NCI-H1436 treated with DMSO at 0.1 percent for 48 hours (cell line): Measurements from ENCODE around the gene FAM227A.
"Not testable (repeated sequence)": the region's sequence is repeated elsewhere in the genome, so short reads cannot be mapped to it uniquely, and the experiment has no call there.

Experiments
- DNase-seq: peaks from one replicate; lab custom pipeline; 2025; lab: John Stamatoyannopoulos, UW

The FAM227A gene

DNA sequence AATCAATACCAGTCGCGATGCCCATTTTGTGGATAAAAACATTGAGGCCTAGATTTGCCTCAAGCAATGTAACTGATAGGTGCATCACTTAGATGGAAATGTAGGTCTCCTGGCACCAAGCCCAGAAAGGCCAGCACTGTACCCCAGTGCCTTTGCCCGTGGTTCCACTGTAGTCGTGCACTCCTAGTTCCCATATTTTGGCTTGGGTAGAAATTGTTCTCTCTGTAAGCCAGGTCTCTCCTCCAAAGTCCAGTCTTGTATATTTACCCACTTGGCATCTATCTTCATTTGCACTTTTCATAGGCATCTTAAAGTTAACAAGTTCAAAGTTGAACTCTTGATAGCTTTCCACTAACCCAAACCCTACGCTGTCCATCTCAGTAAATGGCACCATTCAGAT is 44.6 kb downstream of the FAM227A start:
- DNase-seq = no peak

DNA sequence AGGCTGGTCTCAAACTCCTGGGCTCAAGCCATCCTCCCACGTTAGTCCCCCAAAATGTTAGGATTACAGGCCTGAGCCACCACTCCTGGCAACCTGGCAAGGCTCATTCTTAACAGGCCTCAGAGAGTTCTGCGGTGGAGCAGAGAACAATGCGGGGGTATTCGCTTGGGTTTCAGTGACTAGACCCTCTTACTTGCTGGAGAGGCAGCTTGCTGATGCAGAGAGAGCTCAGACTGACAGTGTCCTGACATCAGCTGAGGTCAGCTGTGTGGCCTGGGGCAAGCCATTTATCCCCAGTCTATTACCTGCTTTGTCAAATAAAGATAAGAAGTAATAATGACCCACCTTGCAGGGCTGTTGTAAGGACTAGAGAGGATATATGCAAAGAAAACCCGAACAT is 46.0 kb downstream of the FAM227A start:
- no peak for DNase-seq

DNA sequence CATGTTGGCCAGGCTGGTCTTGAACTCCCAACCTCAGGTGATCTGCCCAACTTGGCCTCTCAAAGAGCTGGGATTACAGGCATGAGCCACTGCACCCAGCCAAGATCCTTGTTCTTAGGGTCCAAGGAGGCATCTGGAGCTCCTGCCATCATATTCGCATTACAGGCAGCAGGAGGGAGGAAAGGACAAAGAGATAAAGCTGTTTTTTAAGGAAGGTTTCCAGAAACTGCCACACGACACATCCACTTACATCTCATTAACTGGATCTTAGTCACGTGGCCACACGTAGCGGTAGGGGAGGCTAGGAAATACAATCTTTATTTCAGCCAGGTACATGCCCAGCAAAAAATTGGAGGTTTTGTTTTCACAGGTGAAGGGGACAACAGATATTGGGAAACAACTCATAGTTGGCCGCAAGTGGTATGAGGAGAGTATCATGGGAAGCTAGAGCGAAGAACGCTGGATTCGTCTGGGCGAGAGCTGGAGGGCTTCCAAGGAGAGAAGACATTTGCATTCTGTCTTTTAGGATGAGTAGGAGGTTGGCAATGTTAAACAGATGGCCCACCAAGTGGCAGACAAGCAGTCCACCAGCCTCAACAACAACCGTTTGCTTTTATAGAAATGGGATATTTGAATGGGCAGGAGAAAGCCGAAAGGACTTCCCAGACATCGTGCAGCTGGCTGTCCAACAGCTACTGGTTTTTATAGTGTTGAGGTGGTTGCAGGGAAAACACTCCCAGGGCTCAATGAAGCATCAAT is 47.0 kb downstream of the FAM227A start:
- no peak for DNase-seq

DNA sequence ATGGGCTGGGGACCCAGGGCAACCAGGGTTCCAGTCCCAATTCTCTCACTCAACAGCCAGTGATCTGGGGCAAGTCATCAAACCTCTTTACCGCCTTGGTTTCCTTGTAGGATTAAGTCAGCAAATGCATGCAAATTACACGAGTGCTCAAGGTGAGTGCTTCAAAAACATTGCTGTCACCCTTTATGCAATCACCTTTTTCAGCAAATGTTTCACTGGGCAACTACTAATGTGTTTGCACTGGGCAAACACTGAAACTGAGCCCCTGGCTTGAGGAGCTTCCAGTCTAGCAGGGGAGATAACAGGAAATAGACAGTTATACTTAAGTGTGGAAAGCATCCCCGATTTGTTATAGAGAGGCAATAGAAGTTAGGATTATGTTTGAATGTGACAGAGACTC is 48.5 kb downstream of the FAM227A start:
- no peak for DNase-seq

DNA sequence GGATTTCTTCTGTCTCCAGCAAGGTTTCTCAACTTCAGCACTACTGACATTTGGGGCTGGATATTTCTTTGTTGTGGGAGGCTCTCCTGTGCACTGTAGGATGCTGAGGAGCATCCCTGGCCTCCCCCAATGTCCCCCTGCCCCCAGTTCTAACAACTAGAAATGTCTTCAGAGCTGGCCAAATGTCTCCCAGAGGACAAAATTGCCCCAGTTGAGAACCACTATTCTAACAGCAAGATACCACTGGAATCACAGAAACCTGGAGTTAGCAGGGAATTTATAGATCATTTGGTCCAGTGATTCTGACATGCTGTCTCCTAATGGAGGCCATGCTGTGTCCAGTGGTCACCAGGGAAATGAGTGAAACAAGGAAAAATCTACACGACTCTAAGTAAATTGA is 54.0 kb downstream of the FAM227A start:
- DNase-seq = no peak

DNA sequence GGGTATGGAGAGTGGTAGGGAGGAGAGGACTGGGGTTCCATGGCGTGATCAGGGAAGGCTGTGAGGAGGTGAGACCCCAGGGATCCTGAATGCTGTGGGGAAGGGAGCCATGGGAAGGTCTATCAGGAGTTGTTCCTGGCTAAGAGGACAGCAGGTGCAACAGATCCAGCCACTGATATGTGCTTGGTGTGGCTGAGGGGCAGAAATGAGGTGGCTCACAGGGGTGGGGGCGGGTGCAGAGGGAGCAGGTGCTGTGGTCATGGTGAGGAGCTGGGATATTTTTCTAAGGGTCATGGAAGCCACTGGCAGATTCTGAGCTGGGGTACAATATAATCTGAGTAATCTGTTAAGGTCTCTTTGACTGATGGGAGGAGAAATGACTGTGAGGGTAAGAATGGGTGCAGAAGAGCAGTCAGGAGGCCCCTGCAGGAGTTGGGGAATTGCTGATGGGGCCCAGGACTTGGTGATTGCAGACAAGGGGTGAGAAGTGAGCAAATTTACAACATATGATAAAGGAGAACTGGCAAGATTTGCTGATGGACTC is 54.9 kb downstream of the FAM227A start:
- DNase-seq = no peak

DNA sequence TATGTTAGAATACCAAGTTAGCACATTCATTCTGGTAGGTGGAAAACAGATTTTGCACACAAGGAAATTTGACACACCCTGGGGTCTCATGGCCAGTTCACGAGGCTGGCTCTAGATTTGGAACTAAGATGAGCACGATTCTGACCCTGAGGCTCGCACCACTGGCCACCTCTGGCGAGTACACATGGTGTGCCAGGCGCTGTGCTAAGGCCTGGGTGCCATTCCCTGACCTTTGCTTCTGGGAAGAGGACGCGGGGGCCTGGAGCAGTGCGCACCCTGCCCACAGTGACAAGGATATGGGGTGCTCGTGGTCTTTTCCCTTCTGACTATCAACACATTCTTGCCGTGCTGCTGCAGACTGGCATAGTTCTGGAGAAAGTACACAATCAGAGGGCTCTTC is 56.7 kb downstream of the FAM227A start:
- DNase-seq = no peak

DNA sequence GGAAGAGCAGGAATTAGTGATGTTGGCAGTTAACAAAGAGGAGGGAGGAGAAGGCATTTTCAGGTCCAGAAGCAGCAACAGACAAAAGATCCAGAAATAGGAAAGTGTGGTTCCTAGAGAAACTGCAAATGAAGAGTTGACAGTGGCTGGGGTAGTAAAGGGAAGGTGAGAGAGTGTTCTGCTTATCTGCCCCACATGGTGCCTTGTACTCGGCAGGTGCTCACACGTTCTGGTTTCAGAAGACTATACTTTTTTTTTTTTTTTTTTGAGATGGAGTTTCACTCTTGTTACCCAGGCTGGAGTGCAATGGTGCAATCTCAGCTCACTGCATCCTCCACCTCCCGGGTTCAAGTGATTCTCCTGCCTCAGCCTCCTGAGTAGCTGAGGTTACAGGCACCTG is 73.3 kb downstream of the FAM227A start:
- DNase-seq = not testable (repeated sequence)

DNA sequence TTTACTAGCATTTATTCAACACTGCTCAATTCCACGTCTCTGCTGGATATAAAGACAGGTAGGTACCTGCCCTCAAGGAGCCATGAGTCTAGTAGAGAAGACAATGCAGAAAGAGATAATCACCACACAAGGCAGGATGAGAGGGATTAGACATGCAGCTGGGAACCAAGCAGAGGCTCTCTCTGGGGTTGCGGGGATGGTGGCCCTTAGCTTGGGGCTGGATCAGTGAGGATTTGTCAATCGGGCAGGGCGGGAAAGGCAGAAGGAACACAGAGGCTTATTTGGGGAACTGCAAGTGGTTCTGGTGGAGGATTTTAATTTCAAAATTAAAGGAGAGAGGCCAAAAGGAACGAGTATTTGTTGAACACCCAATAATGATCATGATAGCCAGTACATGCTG is 77.7 kb downstream of the FAM227A start:
- DNase-seq = no peak

DNA sequence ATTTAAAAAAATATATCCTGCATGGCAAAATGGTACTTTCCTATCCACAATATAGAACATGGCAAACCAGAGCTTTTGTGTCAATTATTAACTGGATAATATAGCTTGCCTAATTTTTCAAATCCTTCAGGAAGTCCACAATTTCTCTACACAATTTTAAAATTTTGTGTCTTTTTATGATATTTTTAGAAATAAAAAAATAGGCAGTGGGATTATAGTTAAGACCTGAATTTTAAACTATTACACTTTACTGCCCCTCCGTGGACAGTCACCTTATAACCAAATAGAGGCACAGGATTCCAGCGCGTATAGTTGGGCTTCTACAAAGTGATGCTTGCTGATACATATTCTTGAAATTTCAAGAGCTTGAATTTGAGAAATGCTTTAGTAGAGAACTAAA is 84.1 kb downstream of the FAM227A start:
- no peak for DNase-seq

DNA sequence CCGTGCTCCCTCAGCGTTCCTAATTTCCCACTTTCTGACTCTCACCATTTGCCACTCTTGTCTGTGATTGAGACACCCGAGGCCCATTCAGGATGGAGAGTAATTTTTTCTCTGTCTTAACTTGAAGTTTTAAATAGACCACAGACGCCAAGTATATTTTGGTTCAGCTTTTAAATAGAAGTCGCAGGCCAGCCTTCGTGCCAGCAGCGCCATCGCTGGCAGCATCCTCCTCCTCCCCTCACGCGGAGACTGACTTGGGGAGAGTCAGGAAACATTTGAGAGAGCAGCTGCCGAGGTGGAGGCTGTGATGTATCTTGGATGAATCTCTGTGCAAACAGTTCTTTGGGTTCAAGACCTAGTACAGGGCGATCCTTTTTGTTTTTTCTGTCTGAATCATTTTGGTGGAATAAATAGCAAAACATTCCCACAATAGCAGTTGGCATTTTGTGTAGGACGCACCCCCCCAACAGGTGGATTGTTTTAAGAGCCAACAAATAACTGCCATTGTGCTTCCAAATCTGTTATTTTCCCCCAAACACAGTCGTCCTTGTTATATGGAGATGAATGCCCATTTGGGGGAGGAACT is 85.3 kb downstream of the FAM227A start:
- no peak for DNase-seq

DNA sequence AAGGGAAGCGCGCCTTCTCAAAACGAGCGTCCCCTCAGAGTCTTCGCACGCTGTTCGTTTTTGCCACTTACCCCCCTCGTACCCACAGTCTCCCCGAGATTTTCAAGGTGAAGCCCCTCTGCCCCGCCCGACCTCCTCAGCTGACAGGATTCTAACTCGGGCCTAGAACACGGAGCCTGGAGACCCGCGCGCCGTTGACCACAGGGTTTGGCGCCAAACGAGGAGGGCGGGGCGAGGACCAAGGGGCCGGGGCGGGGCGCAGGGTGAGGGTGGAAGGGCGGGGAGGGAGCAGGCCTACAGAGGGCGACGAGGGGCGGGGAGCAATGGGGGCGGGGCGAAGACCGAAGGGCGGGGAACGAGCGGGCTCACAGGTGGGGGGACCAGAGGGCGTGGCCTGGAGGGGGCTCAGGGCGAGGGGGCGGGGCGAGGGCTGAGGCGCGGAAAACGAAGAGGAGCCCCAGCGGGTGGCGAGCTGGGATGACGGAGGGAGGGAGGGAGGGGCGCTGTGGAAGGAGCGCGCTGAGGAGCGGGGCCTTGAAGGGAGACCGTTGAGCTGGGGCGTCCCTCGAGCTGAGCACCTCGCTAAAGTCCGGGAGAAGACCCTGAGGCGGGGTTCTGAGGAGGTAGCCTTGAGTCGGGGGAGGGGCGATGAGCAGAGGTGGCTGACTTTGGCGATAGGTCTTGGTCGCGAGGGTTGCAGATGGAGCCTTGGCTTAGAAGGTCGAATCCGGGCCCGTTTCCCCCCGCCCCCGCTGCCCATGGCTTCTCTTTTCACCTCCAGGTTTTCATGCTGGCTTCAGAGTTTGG is 86.0 kb downstream of the FAM227A start, which contains the start of gene DMC1:
Gene DMC1, minus strand, starts transcription at position 212 of the 807 bp plus-strand sequence. CDS start 1,927 bp downstream, outside the sequence.
- peak; percentile 33 for DNase-seq

DNA sequence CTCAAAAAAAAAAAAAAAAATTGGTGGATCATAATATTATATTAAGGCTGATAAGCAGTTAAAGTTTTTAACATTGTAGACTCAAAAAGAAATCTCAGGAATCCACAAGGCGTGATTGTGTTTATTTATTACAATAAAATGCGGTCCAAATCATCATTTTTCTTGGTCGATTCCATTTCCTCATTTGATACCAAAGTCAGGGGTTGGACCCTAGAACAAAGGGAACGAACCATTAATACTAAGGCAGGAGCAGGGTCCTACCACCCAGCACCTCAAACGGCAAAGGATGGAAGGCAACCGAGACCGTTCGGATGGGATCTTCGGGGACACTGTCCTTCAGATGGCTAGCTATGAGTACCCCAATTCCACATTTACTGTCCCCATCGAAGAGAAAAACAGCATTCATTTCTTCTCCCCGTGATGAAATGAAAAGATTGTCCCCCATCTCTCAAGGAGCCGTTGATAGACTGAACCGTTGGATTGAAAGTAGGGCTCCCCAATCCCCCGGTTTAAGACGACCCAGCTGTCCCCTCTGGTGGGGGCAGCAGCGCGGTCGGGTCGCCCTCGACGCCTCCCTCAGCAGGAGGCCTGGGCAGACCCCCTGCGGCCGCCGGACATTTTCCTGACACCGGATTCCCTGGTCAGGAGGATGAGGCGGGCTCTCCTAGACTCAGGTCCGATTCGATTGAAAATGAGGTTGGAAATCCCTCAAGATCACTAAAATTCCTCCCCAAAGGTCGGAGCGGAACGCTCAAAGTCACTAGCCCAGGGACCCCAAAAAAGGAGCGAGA is 86.8 kb downstream of the FAM227A start:
- no peak for DNase-seq

DNA sequence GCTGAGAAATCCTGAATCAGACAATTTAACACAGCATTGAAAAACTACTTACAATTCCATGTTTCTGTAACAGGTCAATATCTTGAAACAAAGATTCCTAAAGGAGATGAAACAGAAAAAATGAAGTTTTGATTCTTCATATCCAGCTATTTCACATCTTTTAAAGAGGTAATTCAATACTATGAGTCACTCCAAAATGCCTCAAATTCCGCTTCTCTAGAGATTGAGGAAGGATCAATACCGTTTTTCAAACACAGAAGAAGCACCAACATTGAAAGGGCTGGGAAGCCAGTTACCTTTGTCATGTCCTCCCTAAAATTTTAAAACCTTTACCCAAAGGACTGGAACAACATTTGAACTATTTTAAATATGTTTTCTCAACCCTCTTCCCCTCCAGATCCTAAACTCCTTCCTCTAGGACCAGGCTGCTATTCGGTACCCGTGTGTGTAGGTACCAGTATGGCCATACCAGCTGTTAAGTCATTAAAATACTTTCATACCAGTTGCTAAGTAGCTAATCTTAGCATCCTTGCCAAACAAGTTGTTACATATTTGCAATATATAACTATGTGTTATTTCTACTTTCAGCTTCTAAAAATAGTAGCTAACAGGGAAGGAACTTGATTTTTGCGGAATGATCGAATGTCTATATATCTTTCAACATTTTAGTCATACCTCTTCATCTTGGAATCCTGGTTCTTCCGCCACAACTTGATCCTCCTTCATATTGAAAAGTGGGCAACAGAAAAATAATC is 88.5 kb downstream of the FAM227A start:
- no peak for DNase-seq

DNA sequence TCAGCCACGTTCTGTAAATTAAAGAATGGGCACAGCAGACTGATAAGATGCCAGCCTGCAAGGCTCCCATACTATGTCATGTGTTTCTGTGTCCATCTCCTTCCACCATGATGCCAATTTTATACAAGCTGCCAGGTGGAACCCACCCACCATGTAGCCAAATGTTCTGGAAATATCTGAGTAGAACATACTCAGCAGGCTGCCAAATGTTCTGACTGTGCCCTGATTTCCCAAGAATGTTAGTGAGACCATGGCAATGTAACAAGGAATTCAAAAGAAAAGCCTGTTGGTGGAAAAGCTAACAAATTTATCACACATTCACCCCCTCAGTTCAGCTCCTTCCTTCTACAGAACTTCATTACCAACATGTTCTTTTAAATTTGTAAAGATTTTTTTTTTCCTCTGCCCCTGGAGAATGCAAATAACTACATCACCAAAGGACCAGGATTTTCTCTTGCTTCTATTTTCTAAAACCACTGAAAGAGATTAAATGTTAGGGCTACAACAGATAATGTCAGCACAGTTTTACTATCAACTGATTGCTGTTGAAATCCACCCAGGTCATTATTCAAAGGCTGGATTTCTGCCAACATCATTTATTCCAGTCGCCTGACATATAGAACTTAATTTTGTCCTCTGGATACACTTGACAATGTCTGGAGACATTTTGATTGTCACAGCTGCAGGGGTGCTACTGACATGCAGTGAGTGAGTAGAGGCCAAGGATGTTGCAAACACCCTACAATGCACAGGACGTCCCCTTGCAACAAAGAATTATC is 89.3 kb downstream of the FAM227A start:
- DNase-seq = no peak

DNA sequence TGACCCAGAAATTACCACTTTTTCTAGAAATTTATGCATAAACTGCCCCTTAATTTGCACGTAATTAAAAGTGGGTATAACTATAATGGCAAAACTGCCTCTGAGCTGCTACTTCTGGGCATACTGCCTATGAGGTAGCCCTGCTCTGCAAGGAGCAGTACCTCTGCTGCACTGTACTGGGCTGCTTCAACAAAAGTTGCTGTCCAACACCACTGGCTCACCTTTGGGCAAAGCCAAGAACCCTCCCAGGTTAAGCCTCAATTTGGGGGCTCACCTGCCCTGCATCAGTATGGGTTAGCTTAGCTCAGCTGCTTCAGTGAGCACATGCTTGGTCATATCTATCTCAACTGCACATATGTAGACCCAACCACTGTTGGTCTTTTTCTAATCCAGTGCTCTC is 90.8 kb downstream of the FAM227A start:
- DNase-seq = no peak

DNA sequence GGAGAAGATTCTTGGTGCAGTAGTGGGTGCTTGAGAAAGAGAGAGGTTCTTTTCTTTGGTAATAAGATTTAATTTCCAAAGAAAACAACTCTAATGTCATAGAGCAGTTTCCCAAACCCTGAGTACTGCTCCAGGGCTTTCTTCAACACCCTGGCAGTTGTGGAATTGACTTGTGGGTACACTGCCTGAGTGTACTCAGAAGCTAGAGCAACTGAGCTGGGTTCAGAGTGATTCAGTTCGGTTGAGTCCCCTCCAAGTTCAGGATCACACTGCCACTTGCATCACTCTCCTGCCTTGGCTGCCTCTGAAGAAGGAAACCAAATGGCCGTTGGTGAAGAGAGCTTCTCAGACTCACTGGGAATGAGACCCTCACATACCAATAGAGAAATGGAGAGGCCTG is 91.5 kb downstream of the FAM227A start:
- DNase-seq = no peak

DNA sequence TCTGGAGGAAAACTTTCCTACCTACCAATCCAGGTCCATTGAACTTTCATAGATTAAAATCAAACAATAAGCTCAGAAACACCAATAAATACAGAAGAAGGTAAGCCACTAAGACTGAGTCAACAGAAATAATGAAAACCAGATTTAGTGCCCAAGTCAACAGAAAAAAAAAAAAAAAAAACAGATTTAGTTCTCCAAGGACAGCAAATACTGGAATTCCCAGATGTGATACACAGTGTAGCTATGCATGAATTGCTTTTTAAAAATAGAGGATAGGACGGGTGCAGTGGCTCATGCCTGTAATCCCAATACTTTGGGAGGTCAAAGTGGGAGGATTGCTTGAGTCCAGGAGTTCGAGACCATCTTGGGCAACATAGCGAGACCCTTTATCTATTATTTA is 101.9 kb downstream of the FAM227A start:
- no peak for DNase-seq

DNA sequence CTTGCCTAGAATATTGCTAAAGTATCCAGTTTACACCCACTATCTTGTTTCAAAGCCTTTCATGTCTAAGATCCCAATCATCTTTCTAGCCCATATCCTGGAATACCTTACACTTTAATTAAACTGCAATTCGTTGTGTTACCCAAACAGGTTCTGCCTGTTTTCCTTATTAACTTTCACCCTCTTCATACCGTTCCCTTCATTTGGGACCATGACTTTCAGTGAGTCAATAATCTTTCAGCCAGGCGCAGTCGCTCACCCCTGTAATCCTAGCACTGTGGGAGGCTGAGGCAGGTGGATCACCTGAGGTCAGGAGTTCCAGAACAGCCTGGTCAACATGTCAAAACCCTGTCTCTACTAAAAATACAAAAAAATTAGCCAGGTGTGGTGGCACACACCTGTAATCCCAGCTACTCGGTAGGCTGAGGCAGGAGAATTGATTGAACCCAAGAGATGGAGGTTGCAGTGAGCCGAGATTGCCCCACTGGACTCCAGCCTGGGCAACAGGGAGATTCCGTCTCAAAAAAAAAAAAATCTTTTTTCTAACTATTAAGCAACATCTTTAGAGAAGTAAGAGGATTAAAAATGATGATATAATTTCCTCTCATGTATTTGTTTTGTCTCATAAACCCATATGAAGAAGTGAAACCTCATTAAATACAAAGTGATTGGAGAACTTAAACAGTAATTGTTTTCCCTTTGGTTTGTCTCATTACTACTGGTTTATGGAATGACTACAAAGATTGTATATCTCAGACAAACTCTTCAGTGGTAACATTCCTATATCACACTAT is 106.9 kb downstream of the FAM227A start:
- no peak for DNase-seq

DNA sequence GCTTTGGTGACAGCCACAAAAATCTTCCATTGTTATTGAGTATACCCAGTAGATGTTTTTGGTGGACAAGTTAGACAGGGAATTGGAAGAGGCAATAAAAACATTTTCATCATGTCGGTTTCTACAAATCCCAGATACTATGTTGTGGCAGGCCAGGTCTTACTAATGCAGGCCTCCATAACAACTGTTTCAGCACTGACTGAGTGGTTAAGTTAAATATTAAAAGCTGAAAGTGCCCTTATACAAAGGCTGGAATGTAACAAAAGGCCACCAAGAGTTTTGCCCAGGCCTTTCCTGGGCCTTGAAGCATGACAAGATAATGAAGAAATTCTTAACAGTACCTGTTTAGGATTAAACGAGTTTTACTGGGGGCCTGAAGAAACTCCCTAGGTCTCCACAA is 115.5 kb downstream of the FAM227A start:
- no peak for DNase-seq
